Jurkat, Clone E6-1 (cell line): ENCODE measurements around the gene SLC6A12.
"Not testable (repeated sequence)": the region's sequence is repeated elsewhere in the genome, so short reads cannot be mapped to it uniquely, and the experiment has no call there.

Source experiments
- DNase-seq: peaks from one replicate; pipeline ENCODE4 v3.0.0-alpha.2; 2011; ENCODE audit warnings: low read depth, low spot score
- H3K4me3 ChIP-seq: 2 replicates; pipeline ENCODE4 v1.5.1; 2011; ENCODE audit warnings: mild to moderate bottlenecking, low read length, control low read depth, moderate library complexity

SLC6A12 gene

DNA sequence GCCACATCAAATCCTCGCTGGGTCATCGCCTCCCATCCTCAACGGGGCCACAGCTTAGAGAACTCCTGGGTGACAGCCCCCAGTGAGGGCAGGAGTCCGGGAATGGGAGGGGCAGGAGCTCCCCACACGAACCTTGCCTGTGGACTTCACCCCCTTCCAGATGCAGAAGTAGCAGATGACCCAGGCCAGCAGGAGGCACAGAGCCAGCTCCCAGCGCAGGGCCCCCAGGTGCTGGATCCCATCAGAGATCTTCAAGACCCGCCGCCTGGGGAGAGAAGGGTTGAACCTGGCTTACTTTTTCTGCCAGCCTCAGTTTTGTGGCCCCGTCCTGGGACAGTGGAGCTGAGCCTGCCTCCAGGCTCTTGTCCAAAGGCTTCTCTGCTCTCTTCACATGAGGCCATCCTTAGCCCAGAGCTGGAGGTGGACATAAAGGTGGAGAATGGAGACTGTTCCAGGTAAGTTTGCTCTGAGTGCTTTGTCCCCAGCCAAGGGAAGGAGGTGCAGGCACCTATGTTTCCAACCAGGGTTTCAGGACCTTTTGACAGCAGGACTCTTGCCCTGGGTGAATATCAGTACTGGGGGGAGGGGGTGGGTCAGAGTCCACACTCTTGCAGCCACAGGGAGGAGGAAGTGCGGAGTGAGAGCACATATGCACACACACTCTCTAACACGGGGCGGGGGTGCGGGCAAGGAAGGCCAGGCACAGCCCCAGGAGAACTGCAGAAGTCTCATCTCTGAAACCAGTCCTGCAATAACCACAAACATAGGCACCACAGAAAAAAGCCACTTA, 23.3 kb upstream of the SLC6A12 start:
- H3K4me3 ChIP-seq = no peak overlapping the region
- DNase-seq = no peak

DNA sequence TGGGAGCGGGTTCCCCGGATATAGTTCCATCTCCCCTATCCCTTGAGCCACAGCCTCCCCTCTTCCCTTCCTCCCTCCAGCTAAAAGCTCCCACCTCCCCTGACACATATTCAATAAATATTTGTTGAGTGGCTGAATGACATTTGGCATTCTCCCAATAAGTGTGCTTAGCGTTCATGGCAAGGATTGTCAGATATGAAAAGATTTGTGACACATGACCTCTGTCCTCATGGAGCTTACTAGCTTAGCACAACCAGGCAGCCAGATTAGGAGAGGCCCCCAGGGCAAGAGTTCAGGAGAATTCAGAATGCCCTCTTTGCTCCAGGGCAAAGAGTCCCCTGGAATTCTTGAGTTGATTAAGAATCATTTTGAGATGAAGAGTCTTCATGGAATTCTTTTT, 22.5 kb upstream of the SLC6A12 start:
- DNase-seq = no peak
- H3K4me3 ChIP-seq = no peak overlapping the region

DNA sequence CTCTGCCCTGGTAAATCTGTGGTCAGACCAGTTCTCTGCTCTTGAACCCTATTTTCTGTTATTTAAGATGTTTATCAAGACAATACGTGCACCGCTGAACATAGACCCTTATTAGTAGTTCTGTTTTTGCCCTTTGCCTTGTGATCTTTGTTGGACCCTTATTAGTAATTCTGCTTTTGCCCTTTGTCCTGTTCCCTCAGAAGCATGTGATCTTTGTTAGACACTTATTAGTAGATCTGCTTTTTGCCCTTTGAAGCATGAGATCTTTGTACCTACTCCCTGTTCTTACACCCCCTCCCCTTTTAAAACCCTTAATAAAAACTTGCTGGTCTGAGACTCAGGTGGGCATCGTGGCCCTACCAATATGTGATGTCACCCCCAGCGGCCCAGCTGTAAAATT, 22.0 kb upstream of the SLC6A12 start:
- H3K4me3 ChIP-seq, DNase-seq: not testable (repeated sequence)

DNA sequence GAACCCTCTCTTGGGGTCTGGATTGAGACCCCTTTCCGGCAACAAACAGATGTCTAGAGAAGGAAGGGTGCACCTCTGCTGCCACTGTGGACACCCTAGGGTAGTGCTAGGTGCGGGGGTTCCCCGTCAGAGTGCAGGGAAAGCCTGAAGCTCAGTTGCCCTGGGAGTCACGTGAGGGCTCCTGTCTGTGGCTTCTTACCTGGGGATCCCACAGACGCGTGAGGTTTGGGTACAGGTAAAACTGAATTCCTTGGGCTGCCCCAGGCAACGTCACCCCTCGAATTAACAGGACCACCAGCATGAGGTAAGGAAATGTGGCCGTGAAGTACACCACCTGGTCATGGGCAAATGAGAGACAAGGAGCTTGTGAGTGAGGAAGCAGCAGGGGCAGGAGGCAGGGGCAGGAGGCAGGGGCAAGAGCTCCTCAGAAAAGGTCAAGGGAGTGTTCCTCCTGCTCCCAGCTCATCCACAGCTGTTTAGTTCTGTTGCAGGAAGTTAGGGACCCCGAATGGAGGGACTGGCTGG, 21.0 kb upstream of the SLC6A12 start:
- no peak for DNase-seq
- no peak overlapping the region for H3K4me3 ChIP-seq

DNA sequence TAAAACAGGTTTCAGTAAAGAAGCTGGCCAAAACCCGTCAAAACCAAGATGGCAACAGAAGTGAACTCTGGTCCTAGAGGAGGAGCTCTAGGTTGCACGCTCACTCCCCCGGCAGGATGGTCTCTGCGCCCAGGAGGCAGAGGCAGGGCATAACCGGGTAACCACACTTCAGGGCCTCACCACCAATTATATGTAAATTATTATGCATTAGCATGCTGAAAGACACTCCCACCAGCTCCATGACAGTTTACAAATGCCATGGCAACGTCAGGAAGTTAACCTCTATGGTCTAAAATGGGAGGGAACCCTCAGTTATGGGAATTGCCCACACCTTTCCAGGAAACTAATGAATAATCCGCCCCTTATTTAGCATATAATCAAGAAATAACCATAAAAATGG, 20.1 kb upstream of the SLC6A12 start:
- no peak for DNase-seq

DNA sequence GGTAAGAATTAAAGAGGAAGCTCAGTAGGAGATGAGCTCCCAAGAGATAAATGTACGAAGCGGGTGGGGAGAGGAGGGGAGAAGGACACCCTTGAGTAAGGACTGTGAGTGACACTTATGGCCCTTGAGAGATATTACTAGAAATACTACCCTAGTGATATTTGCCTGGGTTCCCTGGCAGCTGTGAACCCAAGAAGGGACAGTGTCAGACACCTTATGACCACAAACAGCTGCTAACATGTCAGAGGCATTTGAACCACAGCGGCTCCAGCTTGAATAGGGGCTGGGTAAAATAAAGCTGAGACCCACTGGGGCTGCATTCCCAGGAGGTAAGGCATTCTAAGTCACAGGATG, 19.6 kb upstream of the SLC6A12 start:
- DNase-seq = no peak
- H3K4me3 ChIP-seq = no peak overlapping the region

More for the DNA sequence above, 20.1 kb upstream of the SLC6A12 start:
- no peak overlapping the region for H3K4me3 ChIP-seq

DNA sequence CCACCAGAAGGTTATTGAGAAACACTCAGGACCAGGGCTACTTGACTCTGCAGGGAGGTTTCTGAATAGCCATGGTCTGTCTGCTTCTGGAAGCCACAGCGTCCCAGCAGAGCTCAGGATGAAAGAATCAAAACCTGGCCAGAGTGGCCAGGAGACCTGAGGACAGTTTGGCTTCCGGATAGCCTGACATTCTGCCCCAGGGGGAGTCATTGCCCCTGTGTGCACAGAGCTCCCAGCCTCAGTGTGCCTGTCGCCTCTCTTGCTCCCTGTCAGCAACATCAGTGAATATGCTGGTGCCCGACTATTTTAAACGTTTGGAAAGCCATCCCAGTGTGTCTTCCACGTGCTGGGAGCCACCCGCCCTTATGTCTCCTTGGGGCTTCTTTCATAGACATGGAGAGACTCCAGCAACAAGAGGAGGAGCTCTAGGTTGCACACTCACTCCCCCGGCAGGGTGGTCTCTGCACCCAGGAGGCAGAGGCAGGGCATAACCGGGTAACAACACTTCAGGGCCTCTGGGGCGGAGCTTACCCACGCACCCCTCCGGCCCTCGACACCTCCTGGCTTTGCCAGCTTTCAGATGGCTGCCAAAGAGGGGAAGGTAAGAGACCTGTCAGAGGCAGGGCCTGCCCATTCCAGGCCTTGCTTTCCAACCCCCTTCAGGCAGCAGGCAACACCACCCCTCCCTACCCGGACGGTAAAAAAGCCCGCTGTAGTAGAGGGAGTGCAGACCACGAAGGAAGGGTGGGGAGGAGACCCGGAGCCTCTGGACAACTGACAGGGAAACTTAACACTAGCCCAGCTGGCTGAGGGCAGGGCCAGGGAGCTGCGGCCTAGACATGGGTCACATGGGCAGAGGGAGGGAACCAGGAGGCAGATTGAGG, 19.0 kb upstream of the SLC6A12 start:
- no peak overlapping the region for H3K4me3 ChIP-seq
- no peak for DNase-seq

DNA sequence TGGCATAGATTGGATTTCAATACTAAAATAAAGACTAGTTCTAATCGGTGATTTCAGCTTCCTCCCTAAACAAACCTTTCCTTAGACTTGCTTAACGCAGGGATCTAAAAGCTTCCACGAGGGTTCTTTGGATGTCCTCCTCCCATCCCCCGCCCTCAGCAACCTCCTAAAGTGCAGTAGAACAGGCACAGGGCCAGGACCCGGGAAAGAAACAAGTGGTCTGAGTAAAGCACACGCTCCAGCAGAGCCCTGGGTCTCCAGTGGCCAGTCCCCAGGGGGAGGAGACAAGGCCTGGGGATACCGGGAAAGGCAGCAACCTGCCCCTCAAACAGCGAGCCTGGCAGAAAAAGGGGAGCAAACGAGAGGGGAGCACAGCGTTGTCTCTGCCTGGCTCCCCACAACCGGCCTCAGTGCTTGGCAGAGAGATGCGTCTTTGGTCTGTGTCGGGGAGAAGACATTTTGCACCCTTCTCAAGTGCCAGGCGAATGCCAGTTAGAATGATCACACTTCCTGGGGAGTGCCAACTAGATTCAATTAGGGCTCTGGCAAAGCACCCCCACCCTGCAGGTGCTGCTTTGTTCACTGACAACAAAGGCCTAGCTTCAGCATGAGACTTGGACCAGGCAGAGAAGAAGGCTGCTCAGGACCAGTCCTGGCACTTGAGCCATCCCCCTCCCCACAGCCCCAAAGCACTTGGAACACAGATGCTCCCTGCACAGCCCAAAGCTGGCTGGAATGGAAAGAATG, 17.1 kb upstream of the SLC6A12 start:
- DNase-seq = no peak
- H3K4me3 ChIP-seq = no peak overlapping the region

DNA sequence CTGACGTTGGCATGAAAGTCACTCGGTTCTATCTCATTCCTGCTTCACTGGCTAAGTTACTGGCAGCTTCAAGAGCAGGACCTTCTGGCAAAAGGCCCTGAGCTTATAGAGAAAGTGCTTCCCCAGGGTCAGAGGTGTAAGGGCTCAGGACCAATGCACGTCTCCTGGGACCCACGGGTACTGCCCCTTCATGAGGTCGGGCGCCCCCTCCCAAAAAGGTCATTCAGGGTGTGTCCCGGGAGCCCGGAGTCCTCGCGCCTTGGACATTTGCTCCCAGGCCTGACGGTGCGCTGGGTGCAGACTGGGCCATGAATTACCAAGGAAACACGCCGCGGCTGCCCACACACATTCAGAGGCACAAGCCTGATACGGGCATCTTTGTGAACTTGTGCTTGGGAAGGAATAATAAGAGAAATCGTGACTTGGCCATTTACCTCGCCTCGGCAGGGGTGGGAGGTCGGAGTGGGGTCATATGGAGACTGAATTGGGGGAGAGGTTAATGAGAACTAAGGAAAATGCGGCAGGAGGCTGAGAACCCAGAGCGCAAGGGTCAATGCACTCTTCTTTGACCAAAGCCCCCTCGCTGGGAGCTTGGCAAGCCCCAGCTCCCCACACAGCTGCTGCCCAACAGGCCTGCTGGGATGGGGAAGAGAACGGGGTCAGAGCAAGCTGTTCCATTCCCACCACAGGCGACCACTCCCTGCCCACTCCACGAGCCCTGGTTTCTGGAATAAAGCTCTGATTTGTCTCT, 15.7 kb upstream of the SLC6A12 start:
- DNase-seq = no peak
- H3K4me3 ChIP-seq = no peak overlapping the region

DNA sequence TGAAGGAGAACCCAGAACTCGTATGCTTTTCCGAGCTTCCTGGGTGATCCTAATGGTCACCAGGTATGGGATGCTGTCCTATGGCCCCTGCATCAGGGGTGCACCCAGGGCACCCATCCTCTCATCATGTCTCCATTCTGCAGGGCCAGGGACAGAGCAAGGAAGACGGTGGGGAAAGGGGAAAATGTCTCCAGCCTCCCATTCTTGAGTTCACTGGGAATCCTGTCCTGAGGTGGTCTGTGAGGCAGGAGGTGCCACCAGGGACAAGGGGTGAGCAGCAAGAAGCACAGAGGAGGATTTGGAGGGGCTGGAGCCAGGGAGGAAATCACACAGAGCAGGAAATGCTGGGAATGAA, 14.9 kb upstream of the SLC6A12 start:
- no peak overlapping the region for H3K4me3 ChIP-seq
- DNase-seq = no peak

DNA sequence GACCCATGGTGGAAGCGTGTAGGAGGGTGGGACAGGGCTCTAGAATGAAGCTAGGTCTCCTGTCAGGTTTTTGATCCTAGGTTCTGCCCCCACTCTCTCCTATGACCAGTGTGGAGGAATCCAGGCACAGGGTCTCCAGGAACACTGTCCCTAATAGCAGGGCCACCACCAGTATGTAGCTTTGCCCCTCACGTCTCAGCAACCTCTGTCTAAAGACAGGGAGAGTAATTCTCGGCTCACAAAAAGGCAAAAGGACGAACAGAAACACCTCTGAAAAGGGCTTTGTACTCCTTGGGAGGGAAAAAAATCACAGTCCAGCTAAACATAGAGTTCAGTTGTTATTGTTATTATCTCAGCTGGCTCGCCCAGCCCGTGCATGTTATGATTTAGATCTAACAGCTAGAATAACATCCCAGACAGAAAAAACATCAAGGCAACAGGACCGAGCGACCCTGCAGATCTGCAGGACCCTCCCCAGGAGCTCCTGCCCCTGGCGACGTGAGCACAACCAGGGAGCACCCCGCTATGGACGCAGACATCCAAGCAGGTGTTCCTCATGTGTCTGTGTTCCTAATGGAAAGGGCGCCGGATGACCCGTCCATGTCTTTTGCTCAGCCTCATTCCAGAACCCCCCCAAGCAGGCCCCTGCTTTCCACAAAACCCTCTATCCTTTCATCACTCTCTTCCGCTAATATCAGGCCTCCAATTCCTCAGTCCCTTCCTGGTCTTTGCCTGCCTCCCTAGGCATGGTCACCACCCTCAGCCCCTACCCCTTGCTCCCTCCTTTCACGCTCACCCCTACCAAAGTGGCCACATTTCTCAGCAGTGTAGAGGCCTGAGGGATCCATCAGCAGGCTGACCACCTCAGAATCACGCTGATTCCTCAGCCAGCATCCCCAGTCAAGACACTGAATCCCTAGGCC, 14.2 kb upstream of the SLC6A12 start:
- DNase-seq = no peak
- no peak overlapping the region for H3K4me3 ChIP-seq

DNA sequence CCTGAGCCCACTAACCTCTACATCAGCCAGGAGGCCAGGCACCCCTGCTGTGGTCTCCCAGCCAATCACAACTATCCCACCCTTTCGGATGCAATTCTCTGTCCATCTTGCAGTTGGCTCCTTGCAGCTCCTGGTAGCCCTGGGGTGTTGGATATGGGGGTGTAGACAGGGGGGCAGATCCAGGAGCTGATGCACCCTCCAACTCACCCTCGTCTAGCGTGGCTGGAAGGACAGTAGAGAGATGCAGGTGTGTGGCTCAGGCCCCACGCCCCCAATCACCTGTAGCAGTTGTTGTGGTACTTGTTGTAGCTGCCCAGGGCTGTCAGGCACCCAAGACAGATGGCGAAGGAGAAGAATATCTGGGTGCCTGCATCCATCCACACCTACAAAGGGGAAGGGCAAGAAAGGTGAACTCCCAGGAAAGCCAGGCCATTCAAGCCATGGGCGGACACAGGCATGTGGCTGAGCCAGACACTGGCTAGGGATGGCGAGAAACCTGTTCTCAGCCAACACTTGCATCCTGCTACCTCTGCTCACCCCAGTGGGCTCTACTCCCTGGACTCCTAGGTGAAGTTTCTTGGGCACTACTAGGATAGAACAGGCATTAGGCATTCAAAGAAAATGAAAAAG, 13.4 kb upstream of the SLC6A12 start:
- DNase-seq = no peak
- H3K4me3 ChIP-seq = no peak overlapping the region

DNA sequence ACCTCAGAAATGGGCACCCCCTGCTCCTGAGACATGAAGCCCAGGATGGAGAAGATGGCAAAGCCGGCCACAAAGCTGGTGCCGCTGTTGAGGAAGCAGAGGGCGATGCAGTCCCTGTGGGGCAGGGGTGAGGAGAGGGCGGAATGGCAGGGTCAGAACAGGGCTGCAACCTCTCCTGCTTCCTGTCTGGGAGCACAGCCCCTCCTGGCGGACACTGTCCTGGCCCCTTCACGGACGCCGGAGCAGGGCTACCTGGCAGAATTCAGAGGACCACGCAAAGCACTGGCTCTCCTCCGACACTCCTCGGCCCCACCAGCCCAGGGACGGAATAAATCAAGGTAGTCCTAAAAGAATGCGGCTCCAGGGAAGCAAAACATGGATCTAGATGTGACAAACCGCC, 12.4 kb upstream of the SLC6A12 start:
- no peak for DNase-seq
- H3K4me3 ChIP-seq = no peak overlapping the region

DNA sequence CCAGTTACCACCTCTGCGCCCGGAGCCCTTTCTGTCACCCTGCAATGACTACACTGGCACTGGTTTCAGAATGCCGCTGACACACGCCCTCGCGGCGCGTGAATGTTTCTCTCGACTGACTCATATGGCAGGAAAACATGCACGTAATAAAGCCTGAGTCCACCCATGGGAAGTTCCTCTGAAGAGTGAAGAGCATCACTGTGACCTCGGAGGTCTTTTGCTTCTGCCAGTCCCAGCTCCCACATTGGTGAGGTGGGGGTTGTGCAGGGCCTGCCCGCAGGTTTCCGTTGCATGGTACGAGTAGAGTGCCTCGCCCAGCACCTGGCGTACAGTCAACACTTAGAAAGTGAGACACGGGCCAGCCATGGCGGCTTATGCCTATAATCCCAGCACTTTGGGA, 11.1 kb upstream of the SLC6A12 start:
- H3K4me3 ChIP-seq = no peak overlapping the region
- no peak for DNase-seq

DNA sequence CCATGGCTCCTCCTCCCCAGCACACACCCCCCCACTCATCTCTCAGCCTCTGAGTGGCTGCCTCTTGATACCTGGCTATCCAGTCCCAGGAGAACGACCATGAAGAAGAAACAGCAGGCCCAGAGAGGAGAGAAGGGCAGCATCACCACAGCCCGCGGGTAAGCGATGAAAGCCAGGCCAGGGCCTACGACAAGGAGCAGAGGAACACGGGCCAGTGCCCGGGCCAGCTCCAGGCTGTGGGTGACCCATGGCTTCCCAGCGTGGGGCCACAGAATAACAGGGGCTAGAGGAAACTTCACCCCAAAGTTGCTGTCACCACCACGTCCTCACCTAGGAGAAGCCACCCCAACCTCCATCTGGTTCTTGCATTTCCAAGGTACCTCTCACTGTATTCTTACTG, 10.4 kb upstream of the SLC6A12 start:
- no peak for DNase-seq

DNA sequence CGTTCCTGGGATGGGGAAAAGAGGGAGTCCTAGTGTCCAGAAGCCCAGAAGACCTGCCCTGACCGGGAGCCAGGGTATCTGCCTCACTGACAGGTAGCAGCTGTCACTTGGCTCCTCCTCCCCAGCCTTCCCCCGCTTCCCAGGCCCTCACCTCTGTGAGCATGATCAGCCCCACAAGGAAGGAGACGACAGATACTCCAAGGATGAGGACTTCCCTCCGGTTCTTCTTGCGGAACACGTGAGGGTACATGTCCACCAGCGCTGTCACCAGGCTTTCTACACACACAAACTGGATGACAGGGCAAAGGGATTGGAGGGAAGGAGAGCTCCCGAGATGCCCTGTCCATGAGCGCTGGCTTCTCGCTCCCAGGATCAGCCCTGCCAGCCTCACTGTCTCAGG, 9.9 kb upstream of the SLC6A12 start:
- DNase-seq = no peak
- no peak overlapping the region for H3K4me3 ChIP-seq

More for the DNA sequence above, 10.4 kb upstream of the SLC6A12 start:
- no peak overlapping the region for H3K4me3 ChIP-seq

DNA sequence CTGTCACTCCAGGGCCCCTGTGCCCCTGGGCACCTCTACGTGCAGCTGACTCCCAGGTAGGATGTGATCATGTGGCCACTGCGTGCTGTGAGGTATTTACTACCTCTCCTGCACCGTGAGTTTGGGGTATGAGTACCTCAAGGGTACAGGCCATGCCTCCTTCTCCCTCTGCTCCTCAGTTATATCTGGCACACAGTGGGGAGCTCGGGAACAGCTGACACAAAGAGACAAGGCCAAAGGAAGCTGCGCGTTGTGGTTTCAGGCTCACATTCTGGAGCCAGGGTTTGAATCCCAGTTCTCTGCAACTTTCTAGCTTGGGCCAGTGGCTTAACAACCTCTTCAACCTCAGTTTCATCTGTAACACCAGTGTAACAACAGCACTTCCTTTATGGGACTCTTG, 7.8 kb upstream of the SLC6A12 start:
- H3K4me3 ChIP-seq = no peak overlapping the region
- DNase-seq = no peak
